ENCODE measurements around the gene RBM8A.

The RBM8A gene

GRCh38 chr1:145927063-145927886 lies at the start of gene RBM8A:
Gene RBM8A (minus strand): TSS chr1:145927484. CDS start chr1:145927426, 58 bp downstream.
- DNase-seq, result peak; percentile 92

- DNase-seq, result no peak
Measured at GRCh38 chr1:145977016-145977415, 49.7 kb upstream of the RBM8A start.

- DNase-seq, result no peak
Measured at GRCh38 chr1:145975216-145975615, 47.9 kb upstream of the RBM8A start.

GRCh38 chr1:145974721-145975120 lies 47.4 kb upstream of the RBM8A start:
- DNase-seq, result no peak

- no peak for DNase-seq
Measured at GRCh38 chr1:145972580-145972979, 45.3 kb upstream of the RBM8A start.

GRCh38 chr1:145967288-145967687 lies 40.0 kb upstream of the RBM8A start:
- no peak for DNase-seq

- no peak for DNase-seq
Measured at GRCh38 chr1:145965119-145965744, 37.9 kb upstream of the RBM8A start.

- peak; percentile 94 for DNase-seq
Measured at GRCh38 chr1:145964328-145965118, 37.2 kb upstream of the RBM8A start, which contains the start of the genes ANKRD34A and POLR3GL. Gene ANKRD34A (minus strand): TSS chr1:145964575. CDS start chr1:145961759, 2,816 bp downstream. Gene POLR3GL (plus strand): TSS chr1:145964690. CDS start chr1:145974866, 10,176 bp downstream.

GRCh38 chr1:145963265-145964019 lies 36.2 kb upstream of the RBM8A start:
- no peak for DNase-seq

- DNase-seq, result peak; percentile 83
Measured at GRCh38 chr1:145962157-145963102, 35.1 kb upstream of the RBM8A start.

GRCh38 chr1:145961425-145962156 lies 34.3 kb upstream of the RBM8A start:
- peak; percentile 85 for DNase-seq

- no peak for DNase-seq
Measured at GRCh38 chr1:145961109-145961424, 33.8 kb upstream of the RBM8A start.

- peak; percentile 80 for DNase-seq
Measured at GRCh38 chr1:145960468-145961108, 33.3 kb upstream of the RBM8A start.

GRCh38 chr1:145959957-145960467 lies 32.7 kb upstream of the RBM8A start:
- DNase-seq, result no peak

- DNase-seq, result no peak
Measured at GRCh38 chr1:145959333-145959732, 32.0 kb upstream of the RBM8A start.

- DNase-seq, result no peak
Measured at GRCh38 chr1:145958734-145959133, 31.4 kb upstream of the RBM8A start.

- DNase-seq, result peak; percentile 96
Measured at GRCh38 chr1:145957443-145958319, 30.4 kb upstream of the RBM8A start, which contains the start of gene LIX1L. Gene LIX1L (minus strand): TSS chr1:145958017. CDS start chr1:145957927, 90 bp downstream.

- DNase-seq, result no peak
Measured at GRCh38 chr1:145956781-145957442, 29.6 kb upstream of the RBM8A start.

All from activated CD8-positive, alpha-beta memory T cell treated with anti-CD3 and anti-CD28 coated beads for 24 hours (primary cell).